H54 (cell line): ENCODE measurements around the gene AKAP5.
A peak's percentile ranks its signal among the peaks of the same experiment; 100 is the strongest.
"Not testable (repeated sequence)": the region's sequence is repeated elsewhere in the genome, so short reads cannot be mapped to it uniquely, and the experiment has no call there.

Experiments used
- DNase-seq: peaks from one replicate; pipeline ENCODE4 v3.0.0; 2011; ENCODE audit warnings: low spot score, mixed read lengths; ENCODE audit not compliant: insufficient read length
- FAIRE-seq: peaks from 3 replicates; lab custom pipeline; 2011; peaks lifted over from hg19 to GRCh38; lab: Jason Lieb, UNC
- POLR2A ChIP-seq: IDR thresholded peaks from 2 replicates; pipeline ENCODE4 v1.6.1; 2011; ENCODE audit warnings: low read depth, mild to moderate bottlenecking, low read length

Gene AKAP5

GRCh38 chr14:64503434-64504309, 38.4 kb downstream of the AKAP5 start, which contains the start of gene ZBTB25:
Gene ZBTB25, minus strand, starts transcription at chr14:64503838. Its CDS starts 13,305 bp downstream, at chr14:64490533.
- peak; percentile 75 for TF ChIP-seq POLR2A
- no peak for FAIRE-seq

GRCh38 chr14:64504310-64504896, 39.1 kb downstream of the AKAP5 start, which contains the start of gene ZBTB1:
Gene ZBTB1, plus strand, starts transcription at chr14:64504770. Its CDS starts 16,735 bp downstream, at chr14:64521505.
- peak; percentile 55 for TF ChIP-seq POLR2A
- DNase-seq (peak; percentile 50), FAIRE-seq (no peak)

More at GRCh38 chr14:64503434-64504309, 38.4 kb downstream of the AKAP5 start, which contains the start of gene ZBTB25:
- DNase-seq: peak; percentile 81

GRCh38 chr14:64504897-64505794, 39.8 kb downstream of the AKAP5 start:
- no peak for TF ChIP-seq POLR2A
- peak; percentile 69 for FAIRE-seq
- peak; percentile 64 for DNase-seq

- FAIRE-seq: no peak
Measured at GRCh38 chr14:64506721-64507120, 41.4 kb downstream of the AKAP5 start.

GRCh38 chr14:64507376-64508156, 42.3 kb downstream of the AKAP5 start:
- peak; percentile 28 for DNase-seq
- no peak for TF ChIP-seq POLR2A
- FAIRE-seq: peak; percentile 92

More at GRCh38 chr14:64506721-64507120, 41.4 kb downstream of the AKAP5 start:
- TF ChIP-seq POLR2A: no peak
- DNase-seq: no peak

- FAIRE-seq: no peak
- TF ChIP-seq POLR2A: no peak
- no peak for DNase-seq
Measured at GRCh38 chr14:64508215-64508776, 43.0 kb downstream of the AKAP5 start.

- no peak for TF ChIP-seq POLR2A
- FAIRE-seq: no peak
- no peak for DNase-seq
Measured at GRCh38 chr14:64509036-64509435, 43.7 kb downstream of the AKAP5 start.

GRCh38 chr14:64510825-64511671, 45.7 kb downstream of the AKAP5 start:
- no peak for DNase-seq
- FAIRE-seq: peak; percentile 96
- TF ChIP-seq POLR2A: no peak

- DNase-seq (no peak), FAIRE-seq (no peak)
- TF ChIP-seq POLR2A: no peak
Measured at GRCh38 chr14:64513271-64513670, 48.0 kb downstream of the AKAP5 start.

GRCh38 chr14:64515053-64515452, 49.8 kb downstream of the AKAP5 start:
- DNase-seq (no peak), FAIRE-seq (no peak)
- no peak for TF ChIP-seq POLR2A

GRCh38 chr14:64516969-64517368, 51.7 kb downstream of the AKAP5 start:
- FAIRE-seq (peak; percentile 72), DNase-seq (no peak)
- TF ChIP-seq POLR2A: no peak

GRCh38 chr14:64517667-64518066, 52.4 kb downstream of the AKAP5 start:
- DNase-seq, FAIRE-seq: not testable (repeated sequence)
